Activated CD8-positive, alpha-beta memory T cell treated with anti-CD3 and anti-CD28 coated beads, Interleukin-2, amount 50 U/mL, for 1 hour (primary cell): ENCODE results near the gene SCMH1.

ENCODE experiments used
- DNase-seq: peaks from one replicate; pipeline ENCODE4 v3.0.0-alpha.2; 2020; ENCODE audit errors: extremely low read depth

Gene SCMH1

DNA sequence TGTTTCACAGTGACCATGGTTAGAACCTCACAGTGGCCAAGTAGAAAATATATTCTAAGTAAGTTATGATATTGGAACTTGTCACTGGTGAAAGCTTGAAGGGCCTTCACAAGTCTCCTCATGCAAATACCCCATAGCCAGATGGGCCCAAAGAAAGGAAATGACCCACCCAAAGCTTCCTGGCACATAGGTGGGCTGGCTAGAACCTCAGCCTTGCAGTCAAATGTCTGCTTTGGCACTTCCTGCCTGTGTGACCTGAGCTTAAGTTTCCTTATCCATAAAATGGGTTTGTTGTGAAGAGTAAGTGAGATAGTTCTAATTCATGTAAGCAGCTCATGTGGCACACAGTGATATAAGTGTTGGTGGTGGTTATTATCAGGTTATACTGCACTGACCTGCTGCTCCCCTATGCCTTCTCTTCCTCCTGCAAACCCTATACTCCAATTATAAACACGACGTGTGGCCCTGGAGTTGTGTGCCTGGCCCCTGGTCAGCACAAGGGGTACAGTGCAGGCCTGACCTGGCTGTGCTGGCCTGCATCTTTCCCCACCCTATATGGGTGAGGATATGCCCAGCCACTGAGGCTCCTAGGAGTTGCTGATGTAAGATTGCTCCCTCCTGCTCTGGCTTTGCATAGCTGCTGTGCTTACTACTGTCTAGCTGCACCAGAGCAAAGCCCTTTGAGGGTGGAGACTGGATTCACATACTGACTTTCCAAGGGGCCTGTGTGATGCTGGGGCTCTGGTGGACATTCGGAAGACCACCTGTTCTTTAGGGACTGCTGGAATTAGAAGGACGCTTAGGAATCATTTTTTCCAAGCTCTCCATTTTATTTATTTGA lies 215.9 kb downstream of the SCMH1 start:
- DNase-seq = no peak

DNA sequence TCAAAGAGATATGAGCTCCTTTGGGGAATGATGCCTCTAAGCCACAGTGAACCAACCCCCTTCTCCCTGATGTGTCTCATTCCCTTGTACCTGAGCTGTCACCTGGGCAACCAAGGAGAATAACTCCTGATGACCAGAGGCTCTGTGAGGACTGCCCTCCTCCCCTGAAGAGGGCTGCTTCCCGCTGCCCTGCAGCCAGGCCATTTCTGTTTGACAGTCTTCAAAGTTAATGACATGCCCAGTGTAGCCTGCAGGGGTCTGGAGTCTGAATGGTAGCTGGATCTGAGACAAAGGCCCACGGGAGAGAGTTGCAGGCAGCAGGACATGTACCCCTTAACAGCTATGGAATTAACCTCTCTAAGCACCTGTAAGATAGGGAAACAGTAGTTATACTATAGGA lies 217.2 kb downstream of the SCMH1 start:
- DNase-seq = no peak

DNA sequence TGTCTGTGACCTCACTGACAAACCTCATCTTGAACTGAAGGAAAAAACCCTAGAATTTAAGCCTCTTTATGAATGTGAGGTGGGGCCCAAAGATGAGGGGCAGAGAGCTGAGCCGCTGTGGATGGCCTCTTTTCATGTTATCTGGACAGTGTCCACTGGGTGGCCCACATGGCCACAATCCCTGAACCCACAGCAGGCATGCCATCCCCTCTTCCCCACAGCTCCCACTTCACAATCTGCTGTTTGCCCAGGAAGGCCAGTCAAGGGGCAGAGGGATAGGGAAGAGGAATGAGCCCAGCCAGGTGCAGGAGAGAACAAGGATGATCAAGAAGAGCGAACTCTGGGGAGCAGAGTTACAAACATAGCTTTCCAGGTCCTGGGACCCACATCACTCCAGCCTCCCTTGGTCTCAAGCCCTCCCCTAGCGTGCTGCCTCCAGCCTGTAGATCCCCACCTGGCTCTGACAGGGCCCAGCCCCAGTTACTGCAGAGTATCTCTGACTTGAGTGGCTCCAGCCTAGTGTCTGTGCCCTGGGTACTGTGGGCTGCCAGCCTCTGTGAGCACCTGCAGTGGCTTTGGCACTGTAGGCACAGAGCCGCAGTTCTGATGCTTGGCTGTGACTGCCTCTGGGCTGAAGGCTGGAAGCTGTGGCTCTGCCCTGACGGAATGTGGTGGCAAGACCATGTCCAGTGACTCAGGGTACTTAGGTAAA lies 218.7 kb downstream of the SCMH1 start:
- DNase-seq = no peak

DNA sequence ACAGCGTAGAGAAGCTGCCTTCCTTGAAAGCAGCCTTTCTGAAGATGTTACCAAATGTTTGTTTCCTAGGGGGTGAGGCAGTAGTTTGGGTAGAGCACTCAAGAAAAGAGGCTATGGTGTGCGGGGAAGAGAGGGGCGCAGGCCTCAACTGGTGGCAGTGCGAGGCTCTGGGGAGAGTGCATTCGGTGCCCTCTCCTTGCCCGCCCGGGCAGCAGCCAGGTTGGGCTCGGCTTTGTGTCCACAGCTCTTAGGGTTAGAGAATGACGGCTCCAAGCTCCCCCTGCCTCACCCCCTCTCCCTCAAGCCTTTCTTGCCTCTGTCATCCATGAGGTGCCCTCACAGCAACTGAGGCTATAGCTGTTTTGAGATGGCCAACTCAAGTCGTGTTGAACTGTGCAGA lies 219.7 kb downstream of the SCMH1 start:
- DNase-seq = no peak

DNA sequence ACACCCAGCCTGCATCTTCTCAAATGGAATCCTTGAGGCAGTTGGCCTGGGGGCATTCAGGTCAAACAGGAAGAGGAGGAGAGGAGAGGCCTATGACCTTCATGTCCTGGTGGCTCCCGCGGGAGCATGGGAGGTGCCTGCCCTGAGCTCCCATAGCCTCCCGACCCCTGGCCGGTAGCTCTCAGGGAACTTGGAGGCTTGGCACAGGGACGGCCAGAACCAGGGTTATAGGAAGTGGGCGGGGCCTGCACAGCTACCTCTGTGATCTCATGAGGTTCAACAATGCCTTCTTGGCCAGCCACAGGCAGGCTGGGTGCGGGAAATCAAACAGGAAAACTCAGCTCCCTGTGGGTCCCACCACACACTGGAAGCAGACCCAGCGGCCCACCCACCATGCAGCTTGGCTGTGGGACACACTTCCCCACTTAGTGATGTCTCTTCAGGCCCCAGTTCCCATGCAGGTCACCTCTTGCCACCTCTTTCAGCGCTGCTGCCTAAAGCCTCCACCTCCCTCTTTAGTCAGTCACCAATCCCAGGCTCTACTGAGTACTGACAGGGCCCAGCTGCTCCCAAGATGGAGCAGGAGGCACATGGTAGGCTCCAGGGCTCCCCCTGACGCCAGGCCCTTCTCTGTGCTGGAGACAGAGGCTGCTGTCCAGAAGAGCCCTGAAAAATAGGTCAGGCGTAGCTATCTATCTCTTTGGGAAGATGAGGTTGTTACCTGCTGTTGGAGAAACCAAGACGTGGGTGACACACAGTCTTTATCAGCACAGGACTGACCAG lies 220.4 kb downstream of the SCMH1 start, which contains the start of gene SLFNL1:
SLFNL1 (minus strand) TSS at position 200 of the 783 bp plus-strand sequence. CDS start 1,065 bp downstream, outside the sequence.
- no peak for DNase-seq

DNA sequence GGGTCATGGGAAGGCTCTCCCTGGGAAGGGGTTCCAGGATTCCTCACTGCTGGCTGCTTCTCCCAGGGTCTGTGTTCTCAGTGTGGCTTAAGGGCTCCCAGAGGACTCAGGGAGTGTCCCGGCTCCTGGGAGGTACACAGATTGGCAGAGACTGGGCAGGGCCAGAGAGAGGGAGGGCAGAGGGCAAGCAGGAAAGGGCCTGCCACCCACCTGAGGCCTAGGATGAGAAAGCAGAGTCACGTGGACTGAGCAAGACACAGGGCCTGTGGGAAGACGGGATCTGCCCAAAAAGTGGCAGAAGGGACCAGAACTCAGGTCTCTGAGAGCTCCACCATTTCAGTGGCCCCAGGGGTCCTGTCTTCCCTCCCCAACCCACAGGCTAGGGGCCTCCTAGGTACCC lies 221.5 kb downstream of the SCMH1 start:
- no peak for DNase-seq

DNA sequence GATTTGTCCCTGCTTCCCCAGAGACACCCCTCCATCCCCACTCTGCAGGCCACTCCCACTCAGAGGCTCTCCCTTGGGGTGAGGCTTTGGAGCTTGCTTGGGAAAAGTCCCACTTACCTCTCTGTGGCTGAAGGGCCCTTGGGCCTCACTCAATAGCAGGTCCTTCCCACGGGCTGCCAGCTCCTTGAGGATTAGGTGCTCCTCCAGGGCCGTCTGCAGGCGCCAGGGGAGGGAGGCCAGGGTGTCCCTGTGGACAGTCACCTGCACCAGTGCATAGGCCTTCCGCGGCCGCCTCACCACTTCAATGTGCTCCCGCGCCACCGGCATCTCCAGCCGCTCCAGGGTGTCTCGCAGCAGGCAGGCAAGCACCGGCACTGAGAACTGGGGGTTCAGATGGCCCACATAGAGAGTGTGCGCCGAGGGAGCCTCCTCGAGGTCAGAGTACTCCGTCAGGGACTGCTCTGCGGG lies 222.0 kb downstream of the SCMH1 start:
- no peak for DNase-seq

DNA sequence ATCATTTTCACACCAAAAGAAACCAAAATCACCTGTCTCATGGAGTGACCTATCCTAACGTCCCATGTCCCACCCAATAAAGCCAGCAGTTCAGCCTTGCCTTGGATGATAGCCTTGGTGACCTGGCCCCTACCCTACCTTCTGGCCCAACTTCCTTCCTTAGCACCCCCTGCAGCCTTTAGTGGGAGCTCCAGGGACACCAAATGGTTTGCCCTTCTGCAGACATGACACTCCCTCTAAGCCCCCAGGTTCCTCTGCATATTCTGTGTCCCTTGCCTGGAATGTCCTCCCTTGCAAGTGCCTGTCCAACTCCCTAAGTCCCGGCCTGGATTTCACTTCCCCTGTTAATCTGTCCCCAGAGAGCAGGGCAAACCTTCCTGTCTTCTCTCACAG lies 222.8 kb downstream of the SCMH1 start:
- DNase-seq = no peak

DNA sequence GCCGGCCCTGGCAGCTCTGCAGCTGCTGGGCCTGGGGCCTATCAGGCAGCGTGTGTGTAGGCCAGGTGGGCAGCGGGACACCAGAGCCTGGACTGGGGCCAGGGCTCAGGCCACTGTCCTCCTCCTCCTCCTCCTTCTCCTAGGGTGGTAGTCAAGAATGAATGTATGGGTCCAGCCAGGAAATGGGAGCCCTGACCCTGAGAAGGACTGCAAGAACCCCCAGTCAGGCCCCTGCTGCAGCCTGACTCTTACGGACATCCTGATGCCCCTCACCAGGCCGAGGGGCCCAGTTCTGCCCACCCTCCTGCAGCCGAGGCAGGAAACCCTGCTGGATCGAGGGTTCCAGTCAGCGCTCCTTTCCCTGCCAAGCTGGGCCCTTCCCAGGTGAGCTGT lies 224.1 kb downstream of the SCMH1 start:
- no peak for DNase-seq

DNA sequence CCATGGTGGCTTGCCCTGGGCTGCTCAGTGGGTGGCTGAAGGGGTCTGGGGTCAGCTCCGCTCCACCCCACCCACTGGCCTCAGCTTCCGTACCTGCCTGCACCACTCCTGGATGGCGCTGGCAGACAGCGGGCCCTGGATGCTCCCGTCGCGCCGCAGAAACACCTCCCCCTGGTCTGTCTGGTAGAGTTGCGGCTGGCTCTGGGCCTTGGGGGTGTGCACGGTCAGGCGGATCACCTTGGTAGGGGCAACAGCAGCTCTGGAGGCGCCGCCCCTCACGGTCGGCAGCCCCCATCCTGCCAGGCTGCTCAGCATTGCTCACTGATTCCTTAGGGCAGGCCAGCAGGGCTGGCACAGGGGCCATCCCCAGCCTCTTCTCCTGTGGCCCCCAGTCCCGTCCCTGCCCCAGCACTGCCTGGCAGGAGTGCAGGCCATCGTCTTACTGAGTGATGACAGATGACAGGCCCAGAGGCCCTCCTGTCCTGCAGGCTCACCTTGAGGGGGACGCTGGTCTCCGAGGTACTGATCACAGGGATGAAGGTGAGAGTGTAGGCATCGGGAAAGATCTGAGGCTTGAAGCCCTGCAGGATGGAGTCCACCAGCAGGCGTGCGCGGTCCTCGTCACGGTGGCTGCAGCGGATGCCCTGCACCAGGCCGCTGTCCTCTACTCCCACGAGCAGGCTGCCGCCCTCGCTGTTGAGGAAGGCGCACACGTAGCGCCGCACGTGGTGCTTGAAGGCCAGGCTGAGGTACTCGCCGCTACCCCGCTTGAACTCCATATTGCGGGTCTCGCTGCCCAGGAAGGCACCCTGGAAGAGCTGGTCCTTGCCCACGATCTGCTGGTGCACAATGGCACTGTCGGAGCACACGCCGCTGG lies 224.7 kb downstream of the SCMH1 start:
- no peak for DNase-seq

DNA sequence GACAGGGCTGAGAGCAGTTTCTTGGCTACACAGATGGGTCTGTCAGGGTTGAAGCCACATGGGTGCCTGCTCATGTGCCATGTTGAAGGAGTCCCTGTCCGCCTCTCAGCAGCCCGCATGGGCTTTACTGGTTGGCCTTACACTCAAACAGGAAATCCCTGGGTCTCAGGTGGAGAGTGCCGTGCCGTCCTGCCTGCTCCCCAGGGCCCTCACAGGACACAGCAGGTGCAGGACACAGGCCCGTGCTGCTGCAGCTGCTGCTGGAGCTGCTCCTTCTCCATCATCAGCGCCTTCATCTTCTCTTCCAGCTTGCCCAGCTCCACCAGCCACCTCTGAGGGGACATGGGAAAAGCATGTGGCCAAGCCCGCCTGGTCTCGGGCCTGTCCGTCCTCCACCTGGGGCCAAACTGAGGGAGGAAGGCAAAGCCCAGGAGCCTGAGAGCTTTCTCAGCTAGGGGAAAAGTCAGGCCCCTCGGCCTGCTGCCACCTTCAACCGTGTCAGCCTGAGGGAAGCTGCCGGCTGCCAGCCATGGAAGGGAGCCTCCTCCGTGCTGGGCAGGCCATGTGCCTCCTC lies 226.1 kb downstream of the SCMH1 start:
- no peak for DNase-seq

DNA sequence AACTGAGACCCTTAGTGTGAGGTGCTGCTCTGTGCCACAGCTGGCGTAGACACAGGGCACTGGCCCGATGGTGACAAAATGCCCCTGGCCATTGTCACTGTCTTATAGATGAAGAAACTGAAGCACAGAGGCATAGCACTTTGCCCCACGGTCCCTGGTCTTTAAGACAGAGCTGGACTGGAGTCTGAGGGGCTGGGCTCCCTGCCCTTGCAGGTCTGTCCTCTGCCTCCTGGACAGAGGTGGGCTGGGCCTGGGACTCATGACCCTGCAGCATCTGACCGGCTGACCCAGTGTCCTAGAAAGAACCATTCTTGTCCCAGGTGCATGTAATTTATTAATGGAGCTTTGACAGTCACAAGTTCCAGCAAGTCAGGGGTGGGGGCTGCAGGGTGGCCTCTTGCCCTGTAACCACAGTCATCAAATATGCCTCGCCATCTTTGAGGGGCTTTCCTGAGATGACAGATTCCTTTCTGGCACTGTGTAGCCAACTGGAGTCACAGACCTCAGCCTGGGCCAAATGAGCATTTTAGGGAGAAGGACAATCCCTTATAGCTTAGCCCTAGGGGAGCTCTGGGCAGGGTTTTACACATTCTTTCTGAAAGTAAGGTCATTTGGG lies 226.7 kb downstream of the SCMH1 start:
- DNase-seq = no peak

DNA sequence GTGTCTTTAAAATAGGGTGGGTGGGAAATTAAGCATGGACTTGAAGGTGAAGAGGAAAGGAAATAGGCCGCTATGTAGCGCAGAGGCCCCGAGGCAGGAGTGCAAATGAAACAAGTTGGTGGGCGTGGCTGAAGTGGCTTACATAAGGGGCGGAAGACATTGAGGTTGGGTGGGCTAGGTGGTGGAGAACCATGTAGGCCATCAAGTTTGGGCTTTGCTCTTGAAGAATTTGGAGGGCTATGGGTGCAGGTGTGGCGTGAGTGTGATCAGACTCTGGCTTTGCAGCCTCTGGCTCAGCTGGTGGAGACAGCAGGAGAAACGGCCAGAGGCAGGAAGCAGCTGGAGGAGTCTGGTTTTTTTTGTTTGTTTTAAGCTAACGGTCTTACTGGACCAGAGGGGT lies 227.2 kb downstream of the SCMH1 start:
- no peak for DNase-seq

DNA sequence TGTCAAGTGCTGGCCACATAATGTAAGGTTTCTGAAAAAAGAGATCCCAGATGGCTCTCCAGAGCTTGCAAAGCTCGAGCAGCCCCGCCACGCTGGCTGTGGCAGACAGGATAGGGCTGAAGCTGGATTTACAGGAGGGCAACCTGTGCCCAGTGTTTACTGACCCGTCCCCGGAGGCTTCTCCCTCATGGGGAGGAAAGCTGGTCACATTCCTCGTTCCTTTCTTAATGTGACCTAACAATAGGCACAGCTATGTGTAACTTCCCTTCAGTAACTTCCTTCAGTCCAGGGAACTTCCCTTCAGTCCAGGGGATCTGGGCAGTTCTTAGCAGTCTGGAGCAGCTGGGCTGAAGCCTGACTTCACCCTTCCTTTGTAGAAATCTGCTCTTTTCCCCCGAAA lies 228.3 kb downstream of the SCMH1 start:
- DNase-seq = no peak

DNA sequence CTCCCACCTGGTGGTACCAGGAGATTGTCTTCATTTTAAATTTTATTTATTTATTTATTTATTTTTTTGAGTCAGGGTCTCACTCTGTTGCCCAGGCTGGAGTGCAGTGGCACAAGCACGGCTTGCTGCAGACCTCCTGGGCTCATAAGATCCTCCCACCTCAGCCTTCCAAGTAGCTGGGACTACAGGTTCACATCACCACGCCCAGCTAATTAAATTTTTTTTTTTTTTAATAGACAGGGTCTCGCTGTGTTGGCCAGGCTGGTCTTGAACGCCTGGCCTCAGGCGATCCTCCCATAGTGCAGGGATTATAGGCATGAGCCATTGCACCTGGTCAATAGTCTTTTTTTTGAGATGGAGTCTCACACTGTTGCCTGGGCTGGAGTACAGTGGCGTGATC lies 229.1 kb downstream of the SCMH1 start:
- DNase-seq = no peak

DNA sequence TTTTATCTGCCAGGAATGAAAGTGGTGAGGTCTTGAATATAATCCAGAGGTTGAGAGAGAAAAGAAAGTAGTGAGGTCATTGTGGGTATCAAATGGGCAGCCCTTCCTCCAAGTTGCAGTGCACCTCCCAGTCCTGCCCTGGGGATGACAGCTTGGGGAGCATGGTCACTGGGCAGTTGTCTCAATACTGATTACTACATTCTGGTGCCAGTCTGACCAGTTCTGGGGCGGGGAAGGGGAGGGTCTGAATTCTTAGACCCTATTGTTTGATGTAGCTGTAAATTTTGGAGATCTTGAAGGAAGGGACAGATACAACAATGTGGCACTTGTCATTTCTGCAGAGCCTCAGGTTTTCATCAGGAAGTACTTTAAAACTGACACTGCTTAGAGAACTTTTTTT lies 231.8 kb downstream of the SCMH1 start:
- DNase-seq = no peak

DNA sequence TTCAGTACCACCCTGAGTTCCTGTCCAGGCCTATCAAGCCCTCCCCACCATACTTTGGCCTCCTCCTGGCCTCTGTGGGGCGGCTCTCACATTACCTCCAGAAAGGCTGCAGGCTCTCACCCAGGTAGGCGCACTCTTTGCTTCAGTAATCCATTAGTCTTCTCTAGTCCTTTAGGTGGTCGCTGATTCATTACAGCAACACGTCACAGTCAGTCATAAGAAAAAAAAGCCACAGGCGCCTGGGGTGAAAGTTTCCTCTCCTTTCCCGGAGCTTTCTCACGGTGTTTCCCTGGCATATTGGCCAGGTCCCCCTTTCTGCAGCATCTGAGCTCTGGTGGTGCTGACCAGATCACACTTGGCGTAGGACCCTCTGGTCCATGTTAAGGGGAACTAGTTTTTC lies 232.6 kb downstream of the SCMH1 start:
- DNase-seq = no peak

DNA sequence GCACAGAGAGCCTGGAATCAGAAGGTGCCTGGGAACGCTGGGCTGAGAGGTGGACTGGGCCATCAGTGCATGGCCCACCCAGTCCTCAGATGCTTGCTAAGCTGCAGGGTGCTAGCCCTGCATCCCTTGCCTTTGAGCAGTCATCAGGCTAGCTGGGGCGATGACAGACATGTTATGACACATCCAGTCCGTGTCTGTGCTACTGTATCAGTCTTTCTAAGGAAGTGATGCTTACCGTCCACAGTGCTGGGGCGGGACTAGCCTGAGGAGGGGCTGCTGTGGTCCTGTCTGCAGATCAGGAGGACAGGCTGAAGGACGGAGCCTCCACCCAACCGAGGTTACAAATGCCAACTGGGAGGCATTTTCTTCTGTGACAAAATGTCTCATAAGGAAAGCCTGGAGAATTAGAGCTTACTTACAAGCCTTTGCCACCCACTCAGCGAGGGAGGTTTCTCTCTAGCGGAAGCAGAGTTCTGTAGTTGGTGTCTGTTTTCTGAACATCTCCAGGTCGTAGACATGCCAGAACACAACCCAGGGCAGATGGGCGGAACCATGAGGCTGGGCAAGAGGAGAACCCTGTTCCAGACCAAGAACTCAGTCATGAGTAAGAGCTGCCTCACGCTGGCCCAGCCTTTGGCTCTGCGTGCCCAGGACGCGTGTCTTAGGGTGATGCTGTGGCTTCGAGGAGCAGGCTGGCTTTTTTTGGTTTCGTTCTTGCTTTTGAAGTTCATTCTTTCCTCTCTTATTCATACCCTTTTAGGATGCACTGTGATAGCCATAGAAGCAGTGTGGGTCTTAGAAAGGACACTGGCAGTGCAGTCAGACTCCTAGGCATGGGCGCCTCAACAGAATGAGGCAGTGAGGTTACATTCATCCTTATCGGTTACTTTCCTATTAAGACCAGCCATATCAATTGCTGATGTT lies 234.9 kb downstream of the SCMH1 start:
- DNase-seq = no peak

DNA sequence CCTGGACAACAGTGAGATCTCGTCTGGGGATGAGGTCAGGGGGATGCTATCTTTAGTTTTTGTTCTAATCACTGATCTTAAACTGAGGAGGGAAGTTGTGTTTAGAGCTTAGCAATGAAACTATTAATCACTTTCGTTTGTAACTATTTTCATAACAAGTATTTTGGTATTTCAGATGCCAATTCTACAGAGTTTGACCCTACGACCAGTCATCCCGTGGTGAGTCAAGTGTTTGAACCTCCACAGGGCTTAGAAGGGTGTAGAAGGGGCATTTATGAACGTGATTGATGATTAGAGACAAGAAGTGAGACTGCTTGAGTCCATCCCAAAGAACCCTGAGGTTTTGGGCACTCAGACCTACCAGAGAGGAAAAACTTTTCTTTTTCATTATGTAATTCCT lies 236.2 kb downstream of the SCMH1 start:
- no peak for DNase-seq
